Thyroid gland (tissue), 4 donors: ENCODE measurements around the gene UBL4B.

Experiments used
- POLR2A ChIP-seq, 2 donors: fragments of 450-650 bp; IDR thresholded peaks; one replicate each; pipeline ENCODE4 v1.6.1; 2017; ENCODE audit warnings: antibody characterized with exemption in 2 of 2, mild to moderate bottlenecking in 2 of 2, moderate library complexity in 1 of 2
- TF ChIP-seq, protein P1 (sequence below), 6 experiments: fragments of 200-600 bp in 3 of 6; fragments of 450-650 bp in 3 of 6; sonication (generic) in 3 of 6; IDR thresholded peaks; one replicate each; pipeline ENCODE4 v1.5.1; 2016 to 2019; ENCODE audit warnings: antibody characterized with exemption in 6 of 6, mild to moderate bottlenecking in 2 of 6, inconsistent platforms in 1 of 6, moderate library complexity in 1 of 6

DNA sequence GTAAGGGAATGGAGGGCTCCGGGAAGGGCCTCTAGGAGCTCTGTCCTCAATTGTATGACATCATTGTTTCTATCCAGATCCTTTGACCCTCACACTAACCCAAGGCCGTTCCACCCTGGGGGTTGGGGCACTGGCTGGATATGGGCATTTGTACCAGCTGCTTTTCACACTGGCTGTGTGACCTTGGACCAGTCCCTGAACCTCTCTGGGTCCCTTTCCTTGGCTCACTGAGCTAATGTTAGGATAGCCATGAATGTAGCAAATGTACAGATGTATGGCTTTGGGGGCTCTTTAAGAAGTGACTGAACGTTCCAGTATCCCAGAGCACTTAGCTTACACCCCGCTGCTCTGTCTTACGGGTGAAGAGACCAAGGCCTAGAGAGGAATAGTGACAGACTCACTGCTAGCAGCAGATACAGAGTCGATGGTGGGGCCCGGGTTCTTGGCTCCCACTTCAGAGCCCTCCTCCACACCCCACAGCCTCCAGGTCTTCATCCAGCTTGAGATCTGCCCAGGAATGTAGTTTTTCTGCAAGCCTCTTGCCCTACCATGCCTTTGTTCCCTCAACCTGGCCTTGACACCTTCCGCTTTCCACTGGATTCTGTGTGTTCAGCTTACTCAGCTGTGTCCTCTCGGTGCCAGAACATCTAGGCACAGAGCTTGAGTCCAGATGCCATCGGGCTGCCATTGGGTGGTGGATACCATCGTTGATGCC lies 14.6 kb upstream of the UBL4B start:
- TF ChIP-seq, protein P1, sequence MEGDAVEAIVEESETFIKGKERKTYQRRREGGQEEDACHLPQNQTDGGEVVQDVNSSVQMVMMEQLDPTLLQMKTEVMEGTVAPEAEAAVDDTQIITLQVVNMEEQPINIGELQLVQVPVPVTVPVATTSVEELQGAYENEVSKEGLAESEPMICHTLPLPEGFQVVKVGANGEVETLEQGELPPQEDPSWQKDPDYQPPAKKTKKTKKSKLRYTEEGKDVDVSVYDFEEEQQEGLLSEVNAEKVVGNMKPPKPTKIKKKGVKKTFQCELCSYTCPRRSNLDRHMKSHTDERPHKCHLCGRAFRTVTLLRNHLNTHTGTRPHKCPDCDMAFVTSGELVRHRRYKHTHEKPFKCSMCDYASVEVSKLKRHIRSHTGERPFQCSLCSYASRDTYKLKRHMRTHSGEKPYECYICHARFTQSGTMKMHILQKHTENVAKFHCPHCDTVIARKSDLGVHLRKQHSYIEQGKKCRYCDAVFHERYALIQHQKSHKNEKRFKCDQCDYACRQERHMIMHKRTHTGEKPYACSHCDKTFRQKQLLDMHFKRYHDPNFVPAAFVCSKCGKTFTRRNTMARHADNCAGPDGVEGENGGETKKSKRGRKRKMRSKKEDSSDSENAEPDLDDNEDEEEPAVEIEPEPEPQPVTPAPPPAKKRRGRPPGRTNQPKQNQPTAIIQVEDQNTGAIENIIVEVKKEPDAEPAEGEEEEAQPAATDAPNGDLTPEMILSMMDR (IDR thresholded peaks at IDR 0.05): no peak
- TF ChIP-seq POLR2A (IDR thresholded peaks at IDR 0.05): no peak
